ENCODE data around the gene TRAPPC10.
"Not testable (repeated sequence)": the region's sequence is repeated elsewhere in the genome, so short reads cannot be mapped to it uniquely, and the experiment has no call there.

GRCh38 chr21:44147108-44147507 lies 135.0 kb downstream of the TRAPPC10 start:
- not testable (repeated sequence) for TF ChIP-seq CTCF (IDR thresholded peaks at IDR 0.05 in 4 of 5, conservative IDR thresholded peaks at IDR 0.05 in 1 of 5); POLR2A (IDR thresholded peaks at IDR 0.05)
